Neural progenitor cell (in vitro differentiated cells): ENCODE results near the gene TYMP. TPM values are rescaled to one million over a fixed set of nuclear protein-coding genes. Genes with fewer than 3 reads are reported as not detected.

Experiments
- DNase-seq: peaks from one replicate; pipeline ENCODE4 v3.0.0-alpha.2; 2016; ENCODE audit warnings: low spot score
- H2AFZ ChIP-seq: fragments of 200-600 bp; sonication (generic); replicated peaks from 2 replicates; pipeline ENCODE4 v1.6.1; 2016; ENCODE audit warnings: antibody characterized with exemption
- H3F3A ChIP-seq: fragments of 200-600 bp; sonication (generic); 2 replicates; pipeline ENCODE4 v1.6.1; 2016; ENCODE audit warnings: antibody characterized with exemption, low read depth
- H3K27ac ChIP-seq: fragments of 200-600 bp; sonication (generic); 2 replicates; pipeline ENCODE4 v1.5.1; 2016; ENCODE audit warnings: mild to moderate bottlenecking
- H3K27me3 ChIP-seq: fragments of 200-600 bp; sonication (generic); 2 replicates; pipeline ENCODE4 v1.6.1; 2016; ENCODE audit warnings: mild to moderate bottlenecking, moderate library complexity
- H3K36me3 ChIP-seq: fragments of 200-600 bp; sonication (generic); 2 replicates; pipeline ENCODE4 v1.5.1; 2016
- H3K4me1 ChIP-seq: fragments of 200-600 bp; sonication (generic); 2 replicates; pipeline ENCODE4 v1.6.1; 2016; ENCODE audit warnings: mixed run types
- H3K4me2 ChIP-seq: fragments of 200-600 bp; sonication (generic); 2 replicates; pipeline ENCODE4 v1.6.1; 2016
- H3K4me3 ChIP-seq: fragments of 200-600 bp; sonication (generic); 2 replicates; pipeline ENCODE4 v1.5.1; 2016
- H3K79me2 ChIP-seq: fragments of 200-600 bp; sonication (generic); 2 replicates; pipeline ENCODE4 v1.6.1; 2016; ENCODE audit warnings: low read depth
- H3K9ac ChIP-seq: fragments of 200-600 bp; sonication (generic); 2 replicates; pipeline ENCODE4 v1.6.1; 2016
- H3K9me3 ChIP-seq: fragments of 200-600 bp; sonication (generic); 2 replicates; pipeline ENCODE4 v1.5.1; 2016; ENCODE audit warnings: low read depth
- H4K20me1 ChIP-seq: fragments of 200-600 bp; sonication (generic); 2 replicates; pipeline ENCODE4 v1.6.1; 2016; ENCODE audit warnings: low read depth
- H3K27ac Mint-ChIP-seq: 3 replicates; pipeline ENCODE4 v1.8.0; 2021; ENCODE audit warnings: mixed read lengths
- H3K27me3 Mint-ChIP-seq: 2 replicates; pipeline ENCODE4 v1.8.0; 2022; ENCODE audit warnings: low read depth, mild to moderate bottlenecking, inconsistent platforms, moderate library complexity, mixed read lengths; ENCODE audit not compliant: insufficient read depth
- H3K36me3 Mint-ChIP-seq: 3 replicates; pipeline ENCODE4 v1.8.0; 2021; ENCODE audit warnings: mixed read lengths
- H3K4me1 Mint-ChIP-seq: 3 replicates; pipeline ENCODE4 v1.8.0; 2021; ENCODE audit warnings: mixed read lengths
- H3K4me3 Mint-ChIP-seq: 3 replicates; pipeline ENCODE4 v1.8.0; 2021; ENCODE audit warnings: mild to moderate bottlenecking, moderate library complexity, mixed read lengths
- H3K9me3 Mint-ChIP-seq: 3 replicates; pipeline ENCODE4 v1.8.0; 2020; ENCODE audit warnings: mixed read lengths
- CTCF ChIP-seq: fragments of 200-600 bp; sonication (generic); IDR thresholded peaks from 2 replicates; pipeline ENCODE4 v1.5.1; 2017; ENCODE audit warnings: antibody characterized with exemption, mild to moderate bottlenecking
- EZH2 ChIP-seq: fragments of 200-600 bp; sonication (generic); IDR thresholded peaks from 2 replicates; pipeline ENCODE4 v1.6.1; 2017; ENCODE audit warnings: antibody characterized with exemption, mild to moderate bottlenecking, moderate library complexity
- EZH2phosphoT487 ChIP-seq: fragments of 200-600 bp; sonication (generic); IDR thresholded peaks from 2 replicates; pipeline ENCODE4 v1.6.1; 2017; ENCODE audit warnings: antibody characterized with exemption
- total RNA-seq: library from RNA; depleted of rRNA; stranded (reverse); fragments of >200 nt; gene quantifications from 2 replicates; pipeline ENCODE4 v1.2.3, GENCODE V29; 2015; ENCODE audit warnings: low replicate concordance

The TYMP gene
- total RNA-seq, 1 donor from 2014 or later = not detected

- H3K27me3 ChIP-seq = peaks cover 6% of the 10 kb centered on the region
- H3K9me3 Mint-ChIP-seq = no peaks in the 10 kb centered on the region
- no peak for DNase-seq
Measured at GRCh38 chr22:50550395-50550794, 20.6 kb upstream of the TYMP start.

GRCh38 chr22:50548921-50549790 is 19.3 kb upstream of the TYMP start:
- H3K4me3 ChIP-seq = no peak overlapping the region
- H2AFZ ChIP-seq = no peak overlapping the region
- no peaks in the 10 kb centered on the region for H3K4me1 Mint-ChIP-seq

More at GRCh38 chr22:50550395-50550794, 20.6 kb upstream of the TYMP start:
- H3K4me2 ChIP-seq = no peak overlapping the region
- Mint-ChIP-seq H3K27me3 (peaks cover 3% of the 10 kb centered on the region), H3K4me3 (no peak overlapping the region), H3K27ac (peak overlapping the region; percentile 47), H3K4me1 (no peaks in the 10 kb centered on the region), H3K36me3 (no peaks in the 10 kb centered on the region)
- no peak overlapping the region for H3K4me3 ChIP-seq
- H3K27ac ChIP-seq = no peak overlapping the region
- H3F3A ChIP-seq = no peaks in the 10 kb centered on the region
- no peaks in the 10 kb centered on the region for H3K36me3 ChIP-seq
- H3K9ac ChIP-seq = no peak overlapping the region
- no peaks in the 10 kb centered on the region for H3K4me1 ChIP-seq
- no peak for TF ChIP-seq CTCF
- TF ChIP-seq EZH2phosphoT487 = no peak
- TF ChIP-seq EZH2 = no peak
- H3K79me2 ChIP-seq = no peaks in the 10 kb centered on the region
- H3K9me3 ChIP-seq = no peaks in the 10 kb centered on the region
- H2AFZ ChIP-seq = no peak overlapping the region
- no peaks in the 10 kb centered on the region for H4K20me1 ChIP-seq

GRCh38 chr22:50548040-50548920 is 18.5 kb upstream of the TYMP start:
- H3K9me3 ChIP-seq = no peaks in the 10 kb centered on the region
- no peaks in the 10 kb centered on the region for H3K4me1 Mint-ChIP-seq
- no peaks in the 10 kb centered on the region for H3K9me3 Mint-ChIP-seq
- peaks cover 27% of the 10 kb centered on the region for H3K27me3 ChIP-seq
- TF ChIP-seq EZH2 (no peak), EZH2phosphoT487 (no peak), CTCF (no peak)
- no peak for DNase-seq
- H3K4me3 Mint-ChIP-seq = no peak overlapping the region
- no peaks in the 10 kb centered on the region for H3K4me1 ChIP-seq
- H3K4me2 ChIP-seq = no peak overlapping the region
- no peaks in the 10 kb centered on the region for H3K79me2 ChIP-seq
- H3K27ac Mint-ChIP-seq = no peak overlapping the region
- H3F3A ChIP-seq = peaks cover 6% of the 10 kb centered on the region
- peaks cover 9% of the 10 kb centered on the region for H3K27me3 Mint-ChIP-seq
- no peak overlapping the region for H3K9ac ChIP-seq
- H3K36me3 Mint-ChIP-seq = no peaks in the 10 kb centered on the region
- no peaks in the 10 kb centered on the region for H4K20me1 ChIP-seq
- H2AFZ ChIP-seq = no peak overlapping the region
- no peak overlapping the region for H3K4me3 ChIP-seq
- H3K36me3 ChIP-seq = no peaks in the 10 kb centered on the region
- no peak overlapping the region for H3K27ac ChIP-seq

More at GRCh38 chr22:50548921-50549790, 19.3 kb upstream of the TYMP start:
- H3K36me3 ChIP-seq = no peaks in the 10 kb centered on the region
- H3K9ac ChIP-seq = no peak overlapping the region
- H3K27me3 ChIP-seq = peaks cover 18% of the 10 kb centered on the region
- no peaks in the 10 kb centered on the region for H3K79me2 ChIP-seq
- H3F3A ChIP-seq = peaks cover 6% of the 10 kb centered on the region
- DNase-seq = no peak
- H4K20me1 ChIP-seq = no peaks in the 10 kb centered on the region
- H3K36me3 Mint-ChIP-seq = no peaks in the 10 kb centered on the region
- H3K4me1 ChIP-seq = no peaks in the 10 kb centered on the region
- no peaks in the 10 kb centered on the region for H3K9me3 Mint-ChIP-seq
- no peaks in the 10 kb centered on the region for H3K9me3 ChIP-seq
- no peak overlapping the region for H3K4me2 ChIP-seq
- TF ChIP-seq EZH2 (no peak), EZH2phosphoT487 (no peak), CTCF (no peak)
- H3K27me3 Mint-ChIP-seq = peaks cover 8% of the 10 kb centered on the region
- no peak overlapping the region for H3K27ac Mint-ChIP-seq
- H3K4me3 Mint-ChIP-seq = no peak overlapping the region
- no peak overlapping the region for H3K27ac ChIP-seq
